Liver (tissue), 9 donors: ENCODE results near the gene RPTOR. TPM values are rescaled to one million over a fixed set of nuclear protein-coding genes. Genes with fewer than 3 reads are reported as not detected.

Experiments
- DNase-seq: peaks from one replicate; pipeline ENCODE4 v3.0.0-alpha.2; 2017; ENCODE audit warnings: low spot score
- H3K27ac ChIP-seq, 2 donors: one replicate each; pipeline ENCODE4 v1.7.0; 2013; ENCODE audit warnings: inconsistent platforms in 2 of 2, low read length in 2 of 2, control low read depth in 1 of 2, low read depth in 1 of 2, mild to moderate bottlenecking in 1 of 2
- H3K27me3 ChIP-seq, 4 donors: one replicate each; pipeline versions ENCODE4 v1.6.1 to v1.7.0; 2013; ENCODE audit warnings: low read length in 3 of 4, inconsistent platforms in 1 of 4, mild to moderate bottlenecking in 1 of 4, moderate library complexity in 1 of 4; ENCODE audit not compliant: control insufficient read depth in 4 of 4, insufficient read depth in 4 of 4
- H3K36me3 ChIP-seq, 4 donors: one replicate each; pipeline versions ENCODE4 v1.6.1 to v1.7.0; 2013; ENCODE audit warnings: low read length in 3 of 4, mild to moderate bottlenecking in 3 of 4, low read depth in 1 of 4, moderate library complexity in 1 of 4; ENCODE audit not compliant: control insufficient read depth in 4 of 4, insufficient read depth in 3 of 4
- H3K4me1 ChIP-seq, 4 donors: one replicate each; pipeline versions ENCODE4 v1.6.1 to v1.7.0; 2013; ENCODE audit warnings: low read length in 3 of 4, mild to moderate bottlenecking in 3 of 4, moderate library complexity in 1 of 4; ENCODE audit not compliant: control insufficient read depth in 4 of 4, insufficient read depth in 4 of 4
- H3K4me3 ChIP-seq, 3 donors: one replicate each; pipeline versions ENCODE4 v1.6.1 to v1.7.0; 2013; ENCODE audit warnings: low read length in 3 of 3, control low read depth in 1 of 3, low read depth in 1 of 3, mild to moderate bottlenecking in 1 of 3
- H3K9ac ChIP-seq, 2 donors: one replicate each; pipeline ENCODE4 v1.7.0; 2013; ENCODE audit warnings: low read length in 2 of 2, mild to moderate bottlenecking in 2 of 2, moderate library complexity in 2 of 2, control low read depth in 1 of 2, low read depth in 1 of 2
- H3K9me3 ChIP-seq, 4 donors: one replicate each; pipeline versions ENCODE4 v1.6.1 to v1.7.0; 2013; ENCODE audit warnings: low read length in 3 of 4; ENCODE audit not compliant: control insufficient read depth in 4 of 4
- EGR1 ChIP-seq, 2 donors: IDR thresholded peaks; 2 replicates each; pipeline ENCODE4 v1.6.1; 2016 to 2018; ENCODE audit warnings: antibody characterized with exemption in 2 of 2, low read depth in 2 of 2
- FOXA1 ChIP-seq: IDR thresholded peaks from 2 replicates; pipeline ENCODE4 v1.6.1; 2016; ENCODE audit warnings: antibody characterized with exemption
- FOXA2 ChIP-seq: IDR thresholded peaks from 2 replicates; pipeline ENCODE4 v1.6.1; 2016; ENCODE audit warnings: antibody characterized with exemption
- GABPA ChIP-seq, 2 donors: IDR thresholded peaks in 1 of 2; conservative IDR thresholded peaks in 1 of 2; 2 replicates each; pipeline ENCODE4 v1.6.1; 2016; ENCODE audit warnings: antibody characterized with exemption in 2 of 2, mild to moderate bottlenecking in 1 of 2, moderate library complexity in 1 of 2
- HNF4A ChIP-seq, 2 donors: conservative IDR thresholded peaks; 2 replicates each; pipeline ENCODE4 v1.6.1; 2016; ENCODE audit warnings: antibody characterized with exemption in 2 of 2, mild to moderate bottlenecking in 2 of 2
- HNF4G ChIP-seq: IDR thresholded peaks from 2 replicates; pipeline ENCODE4 v1.6.1; 2016; ENCODE audit warnings: antibody characterized with exemption
- JUND ChIP-seq, 2 donors: IDR thresholded peaks; 2 replicates each; pipeline ENCODE4 v1.6.1; 2016; ENCODE audit warnings: antibody characterized with exemption in 2 of 2
- NR2F2 ChIP-seq: IDR thresholded peaks from 2 replicates; pipeline ENCODE4 v1.6.1; 2016; ENCODE audit warnings: antibody characterized with exemption
- RAD21 ChIP-seq, 2 donors: IDR thresholded peaks; 2 replicates each; pipeline ENCODE4 v1.6.1; 2016; ENCODE audit warnings: antibody characterized with exemption in 2 of 2, mild to moderate bottlenecking in 2 of 2
- REST ChIP-seq: IDR thresholded peaks from 2 replicates; pipeline ENCODE4 v1.6.1; 2016; ENCODE audit warnings: antibody characterized with exemption, mild to moderate bottlenecking
- RXRA ChIP-seq, 2 donors: IDR thresholded peaks; 2 replicates each; pipeline ENCODE4 v1.6.1; 2017 to 2018; ENCODE audit warnings: antibody characterized with exemption in 2 of 2, mild to moderate bottlenecking in 1 of 2
- SP1 ChIP-seq: IDR thresholded peaks from 2 replicates; pipeline ENCODE4 v1.6.1; 2018; ENCODE audit warnings: antibody characterized with exemption, mild to moderate bottlenecking
- TAF1 ChIP-seq: conservative IDR thresholded peaks from 2 replicates; pipeline ENCODE4 v1.6.1; 2016; ENCODE audit warnings: antibody characterized with exemption, mild to moderate bottlenecking
- YY1 ChIP-seq: IDR thresholded peaks from 2 replicates; pipeline ENCODE4 v1.6.1; 2016; ENCODE audit warnings: antibody characterized with exemption, mild to moderate bottlenecking
- WGBS: extraction: QIAGEN DNeasy Blood & Tissue Kit; methylation state at CpG from one replicate; pipeline ENCODE4 v1.1.7; 2013; 5-methylcytosine and 5-hydroxymethylcytosine counted together
- polyA plus RNA-seq, 2 donors: library from polyadenylated mRNA; stranded (reverse) in 1 of 2; unstranded in 1 of 2; fragments of 200-250 nt in 1 of 2; fragments of >200 nt in 1 of 2; fragmentation: Nextera tagmentation in 1 of 2; extraction: Ambion mirVana in 1 of 2; gene quantifications; one replicate each; pipeline versions ENCODE4 v1.2.1 to v1.2.3, GENCODE V29; 2013 to 2015
- total RNA-seq, 2 donors: library from RNA; depleted of rRNA; stranded (reverse); fragments of >200 nt; gene quantifications; one replicate each; pipeline ENCODE4 v1.2.3, GENCODE V29; 2014
- TF ChIP-seq, protein P1 (sequence below): fragments of 150-350 bp; IDR thresholded peaks from 2 replicates; pipeline ENCODE4 v1.5.1; 2017; ENCODE audit warnings: improper control_type of control experiment, low read depth, low read length; ENCODE audit not compliant: missing input control
- TF ChIP-seq, protein P2 (sequence below): IDR thresholded peaks from 2 replicates; pipeline ENCODE4 v1.6.1; 2016; ENCODE audit warnings: antibody characterized with exemption
- TF ChIP-seq, protein P3 (sequence below): IDR thresholded peaks from 2 replicates; pipeline ENCODE4 v1.6.1; 2016; ENCODE audit warnings: antibody characterized with exemption
- TF ChIP-seq, protein P4 (sequence below): IDR thresholded peaks from 2 replicates; pipeline ENCODE4 v1.6.1; 2016; ENCODE audit warnings: antibody characterized with exemption
- donor health status: healthy.
- donor health status: healthy.
- donor health status: healthy.
- donor health status: healthy.
- donor health status: healthy.

The RPTOR gene
- total and polyA plus RNA-seq, 4 donors: 4.8 to 25.4 (median 11.6) TPM

GRCh38 chr17:80836658-80836965 lies 292.0 kb downstream of the RPTOR start:
- H3K4me1 ChIP-seq: no peaks in the 10 kb centered on the region
- no peaks in the 10 kb centered on the region for H3K27me3 ChIP-seq
- H3K36me3 ChIP-seq: peaks cover 0 to 4% (median 2%) of the 10 kb centered on the region in 4 donors
- H3K4me3 ChIP-seq: no peak overlapping the region
- H3K9me3 ChIP-seq: no peaks in the 10 kb centered on the region
- WGBS: 98% methylated on average over 7 of the region's 7 CpGs
- DNase-seq: no peak
- TF ChIP-seq RXRA (IDR thresholded peaks at IDR 0.05) (no peak), YY1 (no peak), JUND (IDR thresholded peaks at IDR 0.05) (no peak), HNF4A (conservative IDR thresholded peaks at IDR 0.05) (no peak), HNF4G (no peak), EGR1 (IDR thresholded peaks at IDR 0.05; ENCODE audit: low read depth in 2 of 2) (no peak), TAF1 (no peak), REST (no peak), NR2F2 (no peak), FOXA1 (no peak), GABPA (IDR thresholded peaks at IDR 0.05 in 1 of 2, conservative IDR thresholded peaks at IDR 0.05 in 1 of 2) (no peak)
- TF ChIP-seq, protein P1, sequence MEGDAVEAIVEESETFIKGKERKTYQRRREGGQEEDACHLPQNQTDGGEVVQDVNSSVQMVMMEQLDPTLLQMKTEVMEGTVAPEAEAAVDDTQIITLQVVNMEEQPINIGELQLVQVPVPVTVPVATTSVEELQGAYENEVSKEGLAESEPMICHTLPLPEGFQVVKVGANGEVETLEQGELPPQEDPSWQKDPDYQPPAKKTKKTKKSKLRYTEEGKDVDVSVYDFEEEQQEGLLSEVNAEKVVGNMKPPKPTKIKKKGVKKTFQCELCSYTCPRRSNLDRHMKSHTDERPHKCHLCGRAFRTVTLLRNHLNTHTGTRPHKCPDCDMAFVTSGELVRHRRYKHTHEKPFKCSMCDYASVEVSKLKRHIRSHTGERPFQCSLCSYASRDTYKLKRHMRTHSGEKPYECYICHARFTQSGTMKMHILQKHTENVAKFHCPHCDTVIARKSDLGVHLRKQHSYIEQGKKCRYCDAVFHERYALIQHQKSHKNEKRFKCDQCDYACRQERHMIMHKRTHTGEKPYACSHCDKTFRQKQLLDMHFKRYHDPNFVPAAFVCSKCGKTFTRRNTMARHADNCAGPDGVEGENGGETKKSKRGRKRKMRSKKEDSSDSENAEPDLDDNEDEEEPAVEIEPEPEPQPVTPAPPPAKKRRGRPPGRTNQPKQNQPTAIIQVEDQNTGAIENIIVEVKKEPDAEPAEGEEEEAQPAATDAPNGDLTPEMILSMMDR: no peak
- no peak overlapping the region for H3K9ac ChIP-seq
- H3K27ac ChIP-seq: no peak overlapping the region

DNA sequence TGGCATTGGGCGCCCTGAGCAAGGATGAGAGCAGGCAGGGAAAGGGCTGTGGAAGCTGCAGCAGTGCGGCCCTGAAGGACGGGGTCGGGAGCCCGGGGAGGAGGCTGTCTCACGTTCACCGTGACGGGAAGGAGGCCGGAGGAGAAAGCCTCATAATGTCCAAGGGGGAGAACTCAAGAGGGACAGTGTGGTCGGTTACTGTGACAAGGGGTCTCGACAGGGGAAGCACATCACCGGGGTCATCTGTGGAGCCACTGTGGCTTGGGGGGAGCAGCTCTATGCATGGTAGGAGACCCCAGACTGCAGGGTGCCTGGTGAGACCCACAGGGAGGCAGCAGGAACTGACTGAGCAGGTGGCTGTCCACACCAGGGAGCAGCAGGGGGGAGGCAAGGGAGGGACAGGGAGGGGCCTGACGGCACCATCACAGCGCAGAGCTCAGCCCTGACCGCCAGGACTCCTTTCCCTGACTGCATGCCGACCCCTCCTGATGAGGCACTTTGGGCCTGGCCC lies 292.4 kb downstream of the RPTOR start:
- Histone ChIP-seq H3K36me3 (peaks cover 0 to 4% (median 2%) of the 10 kb centered on the region in 4 donors), H3K9ac (no peak overlapping the region), H3K4me3 (no peak overlapping the region), H3K27me3 (no peaks in the 10 kb centered on the region), H3K4me1 (no peaks in the 10 kb centered on the region), H3K9me3 (no peaks in the 10 kb centered on the region), H3K27ac (no peak overlapping the region)
- no peak for DNase-seq
- WGBS: 97% methylated on average over 16 of the region's 16 CpGs
- TF ChIP-seq, protein P2, sequence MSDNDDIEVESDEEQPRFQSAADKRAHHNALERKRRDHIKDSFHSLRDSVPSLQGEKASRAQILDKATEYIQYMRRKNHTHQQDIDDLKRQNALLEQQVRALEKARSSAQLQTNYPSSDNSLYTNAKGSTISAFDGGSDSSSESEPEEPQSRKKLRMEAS: no peak
- TF ChIP-seq HNF4A (conservative IDR thresholded peaks at IDR 0.05) (no peak), FOXA2 (no peak), TAF1 (no peak), FOXA1 (no peak), HNF4G (no peak), EGR1 (IDR thresholded peaks at IDR 0.05; ENCODE audit: low read depth in 2 of 2) (no peak), GABPA (IDR thresholded peaks at IDR 0.05 in 1 of 2, conservative IDR thresholded peaks at IDR 0.05 in 1 of 2) (no peak), RAD21 (IDR thresholded peaks at IDR 0.05) (no peak), JUND (IDR thresholded peaks at IDR 0.05) (no peak), NR2F2 (no peak), SP1 (no peak)
- TF ChIP-seq, protein P3, sequence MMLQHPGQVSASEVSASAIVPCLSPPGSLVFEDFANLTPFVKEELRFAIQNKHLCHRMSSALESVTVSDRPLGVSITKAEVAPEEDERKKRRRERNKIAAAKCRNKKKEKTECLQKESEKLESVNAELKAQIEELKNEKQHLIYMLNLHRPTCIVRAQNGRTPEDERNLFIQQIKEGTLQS: no peak
- TF ChIP-seq, protein P4, sequence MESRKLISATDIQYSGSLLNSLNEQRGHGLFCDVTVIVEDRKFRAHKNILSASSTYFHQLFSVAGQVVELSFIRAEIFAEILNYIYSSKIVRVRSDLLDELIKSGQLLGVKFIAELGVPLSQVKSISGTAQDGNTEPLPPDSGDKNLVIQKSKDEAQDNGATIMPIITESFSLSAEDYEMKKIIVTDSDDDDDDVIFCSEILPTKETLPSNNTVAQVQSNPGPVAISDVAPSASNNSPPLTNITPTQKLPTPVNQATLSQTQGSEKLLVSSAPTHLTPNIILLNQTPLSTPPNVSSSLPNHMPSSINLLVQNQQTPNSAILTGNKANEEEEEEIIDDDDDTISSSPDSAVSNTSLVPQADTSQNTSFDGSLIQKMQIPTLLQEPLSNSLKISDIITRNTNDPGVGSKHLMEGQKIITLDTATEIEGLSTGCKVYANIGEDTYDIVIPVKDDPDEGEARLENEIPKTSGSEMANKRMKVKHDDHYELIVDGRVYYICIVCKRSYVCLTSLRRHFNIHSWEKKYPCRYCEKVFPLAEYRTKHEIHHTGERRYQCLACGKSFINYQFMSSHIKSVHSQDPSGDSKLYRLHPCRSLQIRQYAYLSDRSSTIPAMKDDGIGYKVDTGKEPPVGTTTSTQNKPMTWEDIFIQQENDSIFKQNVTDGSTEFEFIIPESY: no peak
